Smooth muscle cell (in vitro differentiated cells): ENCODE measurements around the gene SLC22A31. TPM values are rescaled to one million over a fixed set of nuclear protein-coding genes. Genes with fewer than 3 reads are reported as not detected.

Source experiments
- DNase-seq: peaks from one replicate; lab custom pipeline; 2025; ENCODE audit not compliant: unreplicated experiment; lab: John Stamatoyannopoulos, UW
- H2AFZ ChIP-seq: fragments of 200-600 bp; sonication (generic); 2 replicates; pipeline ENCODE4 v1.6.0; 2016; ENCODE audit warnings: antibody characterized with exemption, low read depth, mild to moderate bottlenecking
- H3F3A ChIP-seq: fragments of 200-600 bp; sonication (generic); 2 replicates; pipeline ENCODE4 v1.6.0; 2017; ENCODE audit warnings: antibody characterized with exemption, low read depth
- H3K27ac ChIP-seq: fragments of 200-600 bp; sonication (generic); 2 replicates; pipeline ENCODE4 v1.5.1; 2016; ENCODE audit warnings: low read depth, mild to moderate bottlenecking
- H3K27me3 ChIP-seq: fragments of 200-600 bp; sonication (generic); 2 replicates; pipeline ENCODE4 v1.6.1; 2016; ENCODE audit warnings: low read depth, mild to moderate bottlenecking
- H3K36me3 ChIP-seq: fragments of 200-600 bp; sonication (generic); 2 replicates; pipeline ENCODE4 v1.5.1; 2016; ENCODE audit warnings: low read depth
- H3K4me1 ChIP-seq: fragments of 200-600 bp; sonication (generic); 2 replicates; pipeline ENCODE4 v1.5.1; 2016; ENCODE audit warnings: low read depth
- H3K4me2 ChIP-seq: fragments of 200-600 bp; sonication (generic); 2 replicates; pipeline ENCODE4 v1.6.0; 2016; ENCODE audit warnings: mild to moderate bottlenecking
- H3K4me3 ChIP-seq: fragments of 200-600 bp; sonication (generic); 2 replicates; pipeline ENCODE4 v1.5.1; 2016; ENCODE audit warnings: mild to moderate bottlenecking
- H3K79me2 ChIP-seq: fragments of 200-600 bp; sonication (generic); 2 replicates; pipeline ENCODE4 v1.6.0; 2016; ENCODE audit warnings: low read depth, mild to moderate bottlenecking
- H3K9ac ChIP-seq: fragments of 200-600 bp; sonication (generic); 2 replicates; pipeline ENCODE4 v1.6.0; 2016; ENCODE audit warnings: low read depth
- H3K9me3 ChIP-seq: fragments of 200-600 bp; sonication (generic); replicated peaks from 2 replicates; pipeline ENCODE4 v1.5.1; 2016; ENCODE audit warnings: low read depth
- H4K20me1 ChIP-seq: fragments of 200-600 bp; sonication (generic); 2 replicates; pipeline ENCODE4 v1.6.0; 2016; ENCODE audit warnings: low read depth
- WGBS: methylation state at CpG from one replicate; pipeline ENCODE4 v1.1.7; 2016; ENCODE audit warnings: low lambda C conversion rate; 5-methylcytosine and 5-hydroxymethylcytosine counted together
- polyA plus RNA-seq: library from polyadenylated mRNA; unstranded; fragments of >200 nt; fragmentation: Nextera tagmentation; extraction: Ambion mirVana; gene quantifications from 2 replicates; pipeline ENCODE4 v1.2.1, GENCODE V29; 2016
- total RNA-seq: library from RNA; depleted of rRNA; stranded (reverse); fragments of >200 nt; gene quantifications from 2 replicates; pipeline ENCODE4 v1.2.3, GENCODE V29; 2014
- TF ChIP-seq, protein P1 (sequence below): fragments of 200-600 bp; sonication (generic); IDR thresholded peaks from 2 replicates; pipeline ENCODE4 v1.5.1; 2017; ENCODE audit warnings: borderline replicate concordance, mild to moderate bottlenecking, antibody characterized with exemption; ENCODE audit not compliant: insufficient read depth, poor library complexity, severe bottlenecking

SLC22A31 gene
- total and polyA plus RNA-seq, 2 experiments from 2014 or later = 0.43 TPM; not detected in 1

DNA sequence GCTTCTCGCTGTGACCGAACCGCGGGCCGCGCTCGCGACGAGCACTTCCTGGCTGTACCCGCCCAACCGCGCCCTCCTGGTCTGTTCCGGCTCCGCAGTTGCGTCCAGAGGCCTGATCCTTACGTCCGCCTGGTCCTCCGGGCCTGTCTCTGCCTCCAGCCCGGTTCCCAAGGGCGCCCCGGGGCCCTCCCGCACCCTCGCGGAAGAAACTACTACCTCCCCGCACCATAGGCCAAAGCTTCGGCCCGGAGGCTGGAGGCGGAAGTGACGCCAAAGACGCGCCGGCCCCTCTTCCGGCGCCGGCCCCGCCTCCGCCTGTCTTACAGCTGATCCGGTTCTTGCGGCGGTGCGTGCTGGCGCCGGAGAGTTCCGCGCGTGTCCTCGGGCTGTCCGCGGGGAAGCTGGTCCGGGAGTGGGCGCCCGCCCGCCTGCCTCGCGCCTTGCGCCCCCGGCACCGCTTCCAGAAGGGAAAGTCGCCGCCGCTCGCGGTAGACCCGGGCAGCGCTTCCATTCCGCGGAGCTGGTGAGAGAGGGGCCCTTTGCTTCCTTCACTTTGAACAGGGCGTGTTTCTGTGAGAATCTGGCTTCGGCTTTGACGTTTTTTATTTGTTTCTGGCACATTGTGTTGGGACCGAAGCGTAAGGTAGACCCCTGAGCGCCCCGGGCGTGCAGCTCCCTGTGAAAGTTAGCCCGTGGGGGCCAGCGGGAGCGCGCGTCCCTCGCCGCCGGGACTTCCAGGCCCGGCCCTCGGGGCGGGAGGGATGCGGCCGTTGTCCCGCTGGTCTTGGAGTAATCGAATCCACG is 17.3 kb upstream of the SLC22A31 start, which contains the start of gene ZNF778:
ZNF778 (plus strand) TSS at position 316 of the 804 bp plus-strand sequence. CDS start 3,425 bp downstream, outside the sequence.
- Histone ChIP-seq H3K79me2 (peaks cover 28% of the 10 kb centered on the region), H3K9me3 (no peaks in the 10 kb centered on the region), H3K4me3 (peak within 1 kb of the TSS; percentile 95), H3K36me3 (no peaks in the 10 kb centered on the region), H2AFZ (peak within 1 kb of the TSS; percentile 95), H3K9ac (peak within 1 kb of the TSS; percentile 98), H3K4me2 (peak within 1 kb of the TSS; percentile 98), H3K27me3 (no peaks in the 10 kb centered on the region), H3K4me1 (peaks cover 9% of the 10 kb centered on the region), H3F3A (no peaks in the 10 kb centered on the region), H4K20me1 (peaks cover 7% of the 10 kb centered on the region), H3K27ac (peak within 1 kb of the TSS; percentile 94)
- WGBS = under 1% methylated on average over 81 of the region's 91 CpGs
- TF ChIP-seq, protein P1, sequence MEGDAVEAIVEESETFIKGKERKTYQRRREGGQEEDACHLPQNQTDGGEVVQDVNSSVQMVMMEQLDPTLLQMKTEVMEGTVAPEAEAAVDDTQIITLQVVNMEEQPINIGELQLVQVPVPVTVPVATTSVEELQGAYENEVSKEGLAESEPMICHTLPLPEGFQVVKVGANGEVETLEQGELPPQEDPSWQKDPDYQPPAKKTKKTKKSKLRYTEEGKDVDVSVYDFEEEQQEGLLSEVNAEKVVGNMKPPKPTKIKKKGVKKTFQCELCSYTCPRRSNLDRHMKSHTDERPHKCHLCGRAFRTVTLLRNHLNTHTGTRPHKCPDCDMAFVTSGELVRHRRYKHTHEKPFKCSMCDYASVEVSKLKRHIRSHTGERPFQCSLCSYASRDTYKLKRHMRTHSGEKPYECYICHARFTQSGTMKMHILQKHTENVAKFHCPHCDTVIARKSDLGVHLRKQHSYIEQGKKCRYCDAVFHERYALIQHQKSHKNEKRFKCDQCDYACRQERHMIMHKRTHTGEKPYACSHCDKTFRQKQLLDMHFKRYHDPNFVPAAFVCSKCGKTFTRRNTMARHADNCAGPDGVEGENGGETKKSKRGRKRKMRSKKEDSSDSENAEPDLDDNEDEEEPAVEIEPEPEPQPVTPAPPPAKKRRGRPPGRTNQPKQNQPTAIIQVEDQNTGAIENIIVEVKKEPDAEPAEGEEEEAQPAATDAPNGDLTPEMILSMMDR = no peak
- peak; percentile 55 for DNase-seq

DNA sequence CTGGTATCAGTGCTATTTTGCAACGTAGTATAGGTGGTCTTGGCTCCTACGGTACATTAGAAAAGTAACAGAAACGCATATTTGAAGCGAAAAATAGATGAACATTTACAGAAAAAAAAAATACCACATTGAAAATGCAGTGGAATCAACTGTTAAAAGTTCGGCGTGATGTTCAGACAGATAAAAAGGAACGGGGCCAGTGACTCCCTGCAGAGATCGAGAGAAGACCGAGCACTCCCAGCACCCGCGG is 16.7 kb upstream of the SLC22A31 start:
- peak overlapping the region; percentile 98 for H3K9ac ChIP-seq
- DNase-seq = no peak
- WGBS = 2% methylated on average over 11 of the region's 11 CpGs

DNA sequence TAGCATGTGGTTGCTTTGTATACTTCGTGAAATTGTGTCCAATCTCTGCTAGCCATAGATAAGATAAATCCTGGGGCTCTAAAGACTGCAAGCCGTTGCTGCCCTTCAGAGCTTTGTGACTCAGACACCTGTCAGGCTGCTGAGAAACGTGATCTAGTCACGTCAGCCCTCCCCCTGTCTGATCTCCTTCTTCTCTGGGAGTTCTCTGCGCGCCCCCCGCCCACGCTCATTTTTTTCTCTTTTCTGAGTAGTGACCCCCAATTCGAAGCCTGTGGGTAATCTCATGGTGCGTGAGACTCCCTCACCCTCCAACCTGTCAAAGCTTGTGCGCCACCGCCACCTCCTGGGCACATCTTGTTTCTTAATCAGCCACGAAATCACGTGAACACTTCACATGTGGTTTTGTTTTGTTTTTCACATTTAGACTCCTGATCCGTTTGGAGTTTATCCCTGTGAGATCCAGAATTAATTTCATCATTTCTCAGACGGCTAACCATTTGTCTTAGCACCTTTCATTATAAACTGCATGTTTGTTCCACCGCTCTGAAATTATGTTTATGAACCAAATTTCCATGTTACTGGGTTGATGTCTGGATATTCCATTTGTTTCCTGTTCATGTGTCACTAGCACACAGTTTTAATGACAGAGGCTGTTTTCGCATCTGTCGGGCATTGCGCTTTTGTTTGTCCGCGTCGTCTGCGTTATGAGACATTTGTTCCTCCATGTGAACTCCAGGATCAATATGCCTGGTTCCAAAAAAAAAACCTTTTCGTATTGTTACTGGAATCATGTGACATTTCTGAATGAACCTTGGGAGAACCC is 16.2 kb upstream of the SLC22A31 start:
- peaks cover 9% of the 10 kb centered on the region for H3K4me1 ChIP-seq
- no peaks in the 10 kb centered on the region for H3K9me3 ChIP-seq
- H3K4me3 ChIP-seq = peak overlapping the region; percentile 95
- H4K20me1 ChIP-seq = peaks cover 7% of the 10 kb centered on the region
- H3K79me2 ChIP-seq = peaks cover 28% of the 10 kb centered on the region
- peak overlapping the region; percentile 94 for H3K27ac ChIP-seq
- TF ChIP-seq, protein P1 = peak; percentile 57
- DNase-seq = peak; percentile 16
- WGBS = 7% methylated on average over 25 of the region's 25 CpGs
- no peaks in the 10 kb centered on the region for H3F3A ChIP-seq
- H3K4me2 ChIP-seq = peak overlapping the region; percentile 98
- no peaks in the 10 kb centered on the region for H3K36me3 ChIP-seq
- peak overlapping the region; percentile 98 for H3K9ac ChIP-seq
- peak overlapping the region; percentile 95 for H2AFZ ChIP-seq
- H3K27me3 ChIP-seq = no peaks in the 10 kb centered on the region

More for the DNA sequence above, 16.7 kb upstream of the SLC22A31 start:
- peaks cover 9% of the 10 kb centered on the region for H3K4me1 ChIP-seq
- peak overlapping the region; percentile 95 for H2AFZ ChIP-seq
- H3K36me3 ChIP-seq = no peaks in the 10 kb centered on the region
- peak overlapping the region; percentile 95 for H3K4me3 ChIP-seq
- peak overlapping the region; percentile 98 for H3K4me2 ChIP-seq
- TF ChIP-seq, protein P1 = no peak
- peak overlapping the region; percentile 94 for H3K27ac ChIP-seq
- H3K79me2 ChIP-seq = peaks cover 28% of the 10 kb centered on the region
- H4K20me1 ChIP-seq = peaks cover 7% of the 10 kb centered on the region
- H3F3A ChIP-seq = no peaks in the 10 kb centered on the region
- H3K9me3 ChIP-seq = no peaks in the 10 kb centered on the region
- no peaks in the 10 kb centered on the region for H3K27me3 ChIP-seq
